SK-N-SH (cell line): ENCODE data around the gene NR6A1. TPM values are rescaled to one million over a fixed set of nuclear protein-coding genes. Genes with fewer than 3 reads are reported as not detected.

Experiments
- CTCF ChIA-PET: fragments of 300-600, 350-600 bp; formaldehyde crosslinking; extraction: SDS; loops from one replicate; lab custom pipeline; 2021; lab: Yijun Ruan, JAX
- POLR2A ChIA-PET: fragments of 350-600 bp; sonication (Branson Sonifier 250); formaldehyde crosslinking; extraction: SDS; loops from one replicate; lab custom pipeline; 2020; ENCODE audit warnings: antibody characterized with exemption, inconsistent platforms; lab: Yijun Ruan, JAX
- DNase-seq: peaks from one replicate; pipeline ENCODE4 v3.0.0; 2012
- H2AFZ ChIP-seq: fragments of 200-600 bp; sonication (generic); 2 replicates; pipeline ENCODE4 v1.8.1; 2016; ENCODE audit warnings: antibody characterized with exemption, mild to moderate bottlenecking, low read depth
- H3F3A ChIP-seq: fragments of 200-600 bp; sonication (generic); replicated peaks from 2 replicates; pipeline ENCODE3; 2016; ENCODE audit warnings: antibody characterized with exemption, mild to moderate bottlenecking; ENCODE audit not compliant: insufficient read depth
- H3K27ac ChIP-seq, 2 experiments: fragments of 200-500 bp in 1 of 2; fragments of 200-600 bp in 1 of 2; sonication (Bioruptor generic) in 1 of 2; sonication (generic), shearing (Covaris generic) in 1 of 2; 2 replicates each; pipeline versions ENCODE4 v1.5.1 to v1.6.1; 2014 to 2016; ENCODE audit warnings: low read depth in 2 of 2, inconsistent platforms in 1 of 2, low read length in 1 of 2, mild to moderate bottlenecking in 1 of 2, mixed read lengths in 1 of 2
- H3K27me3 ChIP-seq: fragments of 200-600 bp; sonication (generic), shearing (Covaris generic); 2 replicates; pipeline ENCODE4 v1.6.1; 2016; ENCODE audit warnings: mixed run types; ENCODE audit not compliant: insufficient read depth
- H3K36me3 ChIP-seq, 2 experiments: fragments of 200-500 bp in 1 of 2; fragments of 200-600 bp in 1 of 2; sonication (Bioruptor generic) in 1 of 2; sonication (generic) in 1 of 2; replicated peaks in 1 of 2; 2 replicates each; pipeline versions ENCODE3 to v1.5.1; 2014 to 2016; ENCODE audit warnings: low read length in 1 of 2, mild to moderate bottlenecking in 1 of 2; ENCODE audit not compliant: insufficient read depth in 2 of 2, control insufficient read depth in 1 of 2
- H3K4me1 ChIP-seq, 2 experiments: fragments of 200-500 bp in 1 of 2; fragments of 200-600 bp in 1 of 2; sonication (Bioruptor generic) in 1 of 2; sonication (generic), shearing (Covaris generic) in 1 of 2; 2 replicates each; pipeline versions ENCODE4 v1.5.1 to v1.6.1; 2014 to 2016; ENCODE audit warnings: low read depth in 1 of 2, low read length in 1 of 2, mixed run types in 1 of 2; ENCODE audit not compliant: insufficient read depth in 2 of 2, control insufficient read depth in 1 of 2
- H3K4me2 ChIP-seq: fragments of 200-600 bp; sonication (generic), shearing (Covaris generic); 2 replicates; pipeline ENCODE4 v1.6.1; 2017; ENCODE audit warnings: mixed run types
- H3K4me3 ChIP-seq, 2 experiments: fragments of 200-500 bp in 1 of 2; fragments of 200-600 bp in 1 of 2; sonication (Bioruptor generic) in 1 of 2; sonication (generic), shearing (Covaris generic) in 1 of 2; 2 replicates each; pipeline versions ENCODE4 v1.5.1 to v1.8.1; 2014 to 2016; ENCODE audit warnings: low read depth in 2 of 2, inconsistent platforms in 1 of 2, low read length in 1 of 2, mild to moderate bottlenecking in 1 of 2, mixed read lengths in 1 of 2, moderate library complexity in 1 of 2
- H3K79me2 ChIP-seq: fragments of 200-600 bp; sonication (generic); 2 replicates; pipeline ENCODE4 v1.8.1; 2017; ENCODE audit warnings: mild to moderate bottlenecking; ENCODE audit not compliant: insufficient read depth
- H3K9ac ChIP-seq: fragments of 200-600 bp; sonication (generic); 2 replicates; pipeline ENCODE4 v1.6.1; 2017; ENCODE audit warnings: mixed run types
- H3K9me2 ChIP-seq: fragments of 200-600 bp; sonication (generic); 2 replicates; pipeline ENCODE4 v1.6.1; 2017; ENCODE audit warnings: mixed run types
- H3K9me3 ChIP-seq: fragments of 200-600 bp; sonication (generic); 2 replicates; pipeline ENCODE4 v1.6.1; 2017; ENCODE audit warnings: mixed run types, mild to moderate bottlenecking, moderate library complexity
- H4K20me1 ChIP-seq: fragments of 200-600 bp; sonication (generic); 2 replicates; pipeline ENCODE4 v1.6.1; 2017; ENCODE audit warnings: mild to moderate bottlenecking, mixed run types; ENCODE audit not compliant: insufficient read depth
- CTCF ChIP-seq: fragments of 200-600 bp; sonication (generic); IDR thresholded peaks from 2 replicates; pipeline ENCODE4 v1.6.1; 2017; ENCODE audit warnings: antibody characterized with exemption, mild to moderate bottlenecking, moderate library complexity
- FOSL2 ChIP-seq: IDR thresholded peaks from 2 replicates; pipeline ENCODE4 v1.4.0; 2012; ENCODE audit warnings: low read depth, mild to moderate bottlenecking, moderate library complexity, borderline replicate concordance
- GATA2 ChIP-seq: sonication (generic); formaldehyde crosslinking; IDR thresholded peaks from 2 replicates; pipeline ENCODE4 v1.5.0; 2020; ENCODE audit warnings: mild to moderate bottlenecking, missing genetic modification reagents
- JUND ChIP-seq: IDR thresholded peaks from 2 replicates; pipeline ENCODE4 v1.4.0; 2012
- MAX ChIP-seq: IDR thresholded peaks from 2 replicates; pipeline ENCODE4 v1.4.0; 2012; ENCODE audit warnings: low read depth
- MXI1 ChIP-seq: IDR thresholded peaks from 2 replicates; pipeline ENCODE4 v1.6.1; 2012; ENCODE audit warnings: mild to moderate bottlenecking, low read depth, low read length, improper control_type of control experiment
- NFIC ChIP-seq: IDR thresholded peaks from 2 replicates; pipeline ENCODE4 v1.4.0; 2012; ENCODE audit warnings: borderline replicate concordance
- POLR2AphosphoS5 ChIP-seq: IDR thresholded peaks from 2 replicates; pipeline ENCODE4 v1.6.1; 2012; ENCODE audit warnings: low read depth, low read length
- RAD21 ChIP-seq: IDR thresholded peaks from 2 replicates; pipeline ENCODE4 v1.6.1; 2012; ENCODE audit warnings: mild to moderate bottlenecking, low read length
- RCOR1 ChIP-seq: fragments of 150-350 bp; IDR thresholded peaks from 2 replicates; pipeline ENCODE4 v1.6.1; 2017; ENCODE audit warnings: antibody characterized with exemption, low read length
- RFX5 ChIP-seq: IDR thresholded peaks from 2 replicates; pipeline ENCODE4 v1.6.1; 2012; ENCODE audit warnings: mild to moderate bottlenecking, improper control_type of control experiment, low read length
- RXRA ChIP-seq: IDR thresholded peaks from 2 replicates; pipeline ENCODE4 v1.4.0; 2012; ENCODE audit warnings: low read depth, mild to moderate bottlenecking, borderline replicate concordance
- SIN3A ChIP-seq: IDR thresholded peaks from 2 replicates; pipeline ENCODE4 v1.6.1; 2012; ENCODE audit warnings: low read depth, mild to moderate bottlenecking, low read length, moderate library complexity, borderline replicate concordance
- SMC3 ChIP-seq: IDR thresholded peaks from 2 replicates; pipeline ENCODE4 v1.6.1; 2012; ENCODE audit warnings: low read depth, low read length, improper control_type of control experiment
- TAF1 ChIP-seq: IDR thresholded peaks from 2 replicates; pipeline ENCODE4 v1.6.1; 2012; ENCODE audit warnings: low read depth, mild to moderate bottlenecking, low read length, moderate library complexity, borderline replicate concordance
- WGBS: methylation state at CpG from one replicate; pipeline ENCODE4 v1.1.6; 2017; ENCODE audit warnings: low lambda C conversion rate; 5-methylcytosine and 5-hydroxymethylcytosine counted together
- polyA plus RNA-seq, 3 experiments: library from polyadenylated mRNA; depleted of rRNA; stranded (reverse); fragments of >200 nt; gene quantifications; 2 replicates each; pipeline ENCODE4 v1.2.3, GENCODE V29; 2012

Gene NR6A1
- polyA plus RNA-seq, 1 of the 3 experiments (the other 2 are of a cell fraction) = 1.2 TPM

GRCh38 chr9:124662561-124662960 lies 108.5 kb downstream of the NR6A1 start:
- Histone ChIP-seq H3K36me3 (peaks cover 0 to 19% of the 10 kb centered on the region in 2 experiments), H3F3A (peaks cover 55% of the 10 kb centered on the region), H3K4me2 (peak overlapping the region; percentile 64), H3K9me3 (no peaks in the 10 kb centered on the region), H3K27ac (peak overlapping the region; percentile 11 to 78; a peak in 2 of 4 replicates)
- no peak for DNase-seq
- CTCF ChIA-PET = interaction anchor here (1.1 to 11.8 kb wide), 5 partner anchors 14 to 111 kb away, joined by 3 to 83 read pairs (median 7); no protein-coding TSS in a partner anchor
- TF ChIP-seq CTCF = no peak
- TF ChIP-seq SIN3A = no peak
- no peak for TF ChIP-seq RXRA
- TF ChIP-seq GATA2 = no peak
- no peak for TF ChIP-seq MXI1
- TF ChIP-seq RAD21 = no peak
- no peak for TF ChIP-seq NFIC
- TF ChIP-seq POLR2AphosphoS5 = no peak
- TF ChIP-seq MAX = no peak
- no peak for TF ChIP-seq FOSL2
- TF ChIP-seq SMC3 = no peak
- TF ChIP-seq JUND = no peak
- TF ChIP-seq, all 33 proteins: peak for 0
- POLR2A ChIA-PET = no interaction called here
- Histone ChIP-seq H4K20me1 (no peaks in the 10 kb centered on the region), H3K9ac (no peak overlapping the region), H3K79me2 (peaks cover 82% of the 10 kb centered on the region), H3K9me2 (no peaks in the 10 kb centered on the region), H3K4me3 (no peak overlapping the region), H3K27me3 (no peaks in the 10 kb centered on the region), H3K4me1 (peaks cover 30 to 46% of the 10 kb centered on the region in 2 experiments; a peak in 3 of 4 replicates), H2AFZ (no peak overlapping the region)
- WGBS = 69% methylated on average over 2 of the region's 2 CpGs

GRCh38 chr9:124661271-124661670 lies 109.8 kb downstream of the NR6A1 start:
- Histone ChIP-seq H3K9me2 (no peaks in the 10 kb centered on the region), H3K4me2 (peak overlapping the region; percentile 64), H3K4me1 (peaks cover 32 to 47% of the 10 kb centered on the region in 2 experiments; a peak in 3 of 4 replicates), H3K27ac (peak overlapping the region; percentile 97 to 100), H3K4me3 (peak overlapping the region; percentile 83 to 85), H2AFZ (no peak overlapping the region), H3F3A (peaks cover 51% of the 10 kb centered on the region), H3K79me2 (peaks cover 69% of the 10 kb centered on the region), H3K36me3 (peaks cover 0 to 19% of the 10 kb centered on the region in 2 experiments), H3K9ac (peak overlapping the region; percentile 99; the same call in 1 of the 2 replicates), H3K27me3 (no peaks in the 10 kb centered on the region), H3K9me3 (no peaks in the 10 kb centered on the region), H4K20me1 (no peaks in the 10 kb centered on the region)
- TF ChIP-seq RCOR1 (peak; percentile 27; the same call in 1 of the 2 replicates), MXI1 (peak; percentile 50; the same call in 1 of the 2 replicates), RAD21 (0 out of 2 replicates have a peak, but pooled peaks have one; percentile 5), TAF1 (peak; percentile 17; the same call in 1 of the 2 replicates), RFX5 (no peak)
- ChIA-PET POLR2A (interaction anchor here (0.9 kb wide), 1 partner anchor 37 kb away, joined by 3 read pairs; no protein-coding TSS in a partner anchor), CTCF (interaction anchor here (1.0 to 11.8 kb wide), 9 partner anchors 13 to 192 kb away, joined by 4 to 83 read pairs (median 6); partner anchors contain the start of genes NR6A1 and WDR38)
- DNase-seq = no peak
- 37% methylated on average over 4 of the region's 4 CpGs for WGBS
